ENCODE measurements around the gene OR51D1.

OR51D1 gene

DNA sequence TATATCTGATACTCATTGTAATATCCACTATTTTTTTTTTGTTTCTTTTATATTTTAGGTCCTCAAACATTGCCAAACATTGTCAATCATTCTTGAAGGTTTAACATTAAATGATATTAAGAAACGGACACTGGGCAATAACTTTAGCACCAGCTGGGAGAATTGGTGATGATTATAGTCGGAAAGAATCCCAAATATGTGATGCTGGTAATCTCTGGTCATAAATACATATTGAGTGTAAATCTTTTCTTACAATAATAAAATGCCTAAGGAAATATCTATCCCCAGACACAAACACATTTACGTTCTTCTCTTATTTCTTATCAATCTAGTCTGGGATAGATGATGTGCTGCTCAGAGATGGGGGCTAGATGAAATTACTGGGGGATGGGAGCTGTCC is 35.2 kb downstream of the OR51D1 start:
- Mint-ChIP-seq H3K4me1 (no peaks in the 10 kb centered on the region), H3K9me3 (no peaks in the 10 kb centered on the region), H3K27me3 (peaks cover 32% of the 10 kb centered on the region), H3K4me3 (no peak overlapping the region), H3K27ac (no peak overlapping the region)
- ATAC-seq (no peak), DNase-seq (no peak)

DNA sequence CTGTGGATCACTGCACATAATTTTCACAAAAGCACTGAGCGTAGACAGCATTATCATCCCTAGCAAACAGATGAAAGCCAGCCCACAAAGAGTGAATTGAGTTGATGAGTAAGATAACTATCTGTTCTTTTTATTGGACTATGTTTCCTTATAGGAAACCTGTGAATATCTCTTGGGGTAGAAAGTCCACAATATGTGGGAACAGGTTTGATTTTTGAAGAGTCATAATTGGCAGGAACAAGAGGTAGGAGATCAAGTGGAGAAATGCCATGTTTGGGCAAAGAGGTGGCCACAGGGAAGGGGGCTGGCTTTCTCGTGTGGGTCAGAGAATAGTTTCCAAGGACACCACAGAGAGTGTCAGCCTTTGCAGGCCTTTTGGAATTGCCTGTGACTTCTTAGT is 36.5 kb downstream of the OR51D1 start:
- Mint-ChIP-seq H3K4me1 (no peaks in the 10 kb centered on the region), H3K27ac (no peak overlapping the region), H3K27me3 (peaks cover 32% of the 10 kb centered on the region), H3K9me3 (no peaks in the 10 kb centered on the region), H3K4me3 (no peak overlapping the region)
- DNase-seq (no peak), ATAC-seq (no peak)

DNA sequence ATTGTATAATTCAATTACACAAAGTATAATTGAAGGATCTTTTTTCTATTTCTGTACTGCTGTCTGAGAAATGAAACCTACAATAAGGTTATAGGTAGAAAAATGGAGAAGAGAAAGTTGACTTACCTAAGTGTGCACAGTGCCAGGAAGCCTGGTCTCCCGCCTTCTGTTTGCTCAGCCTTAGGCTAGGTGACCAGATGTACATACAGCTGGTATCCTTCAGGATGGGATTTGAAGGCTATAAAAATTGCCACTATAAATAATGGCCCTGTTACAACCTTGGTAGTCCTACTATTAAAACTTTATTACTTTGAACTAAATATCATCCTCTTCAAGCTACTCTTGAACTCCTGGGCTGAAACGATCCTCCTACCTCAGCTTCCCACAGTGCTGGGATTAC is 40.7 kb downstream of the OR51D1 start:
- Mint-ChIP-seq H3K27ac (no peak overlapping the region), H3K4me3 (no peak overlapping the region), H3K4me1 (no peaks in the 10 kb centered on the region), H3K27me3 (peaks cover 20% of the 10 kb centered on the region), H3K9me3 (no peaks in the 10 kb centered on the region)
- DNase-seq (no peak), ATAC-seq (no peak)

DNA sequence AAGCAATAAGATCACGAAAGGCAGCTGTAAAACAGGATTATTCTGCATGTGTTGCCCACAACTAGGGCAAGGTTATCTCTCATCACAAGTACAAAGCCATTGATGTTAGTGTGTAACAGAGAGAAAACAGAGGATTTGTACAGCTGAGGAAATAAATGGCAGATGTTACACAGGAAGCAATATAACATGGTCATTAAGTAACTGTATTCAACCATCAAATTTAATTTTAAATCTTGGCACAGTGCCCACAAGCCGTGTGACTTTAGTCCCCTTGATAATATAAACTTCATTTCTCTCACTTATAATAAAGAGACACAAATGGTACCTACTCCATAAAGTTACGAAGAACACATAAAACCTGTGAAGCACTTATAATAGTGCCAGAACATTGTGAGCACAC is 43.1 kb downstream of the OR51D1 start:
- Mint-ChIP-seq H3K4me3 (no peak overlapping the region), H3K4me1 (no peaks in the 10 kb centered on the region), H3K9me3 (no peaks in the 10 kb centered on the region), H3K27ac (no peak overlapping the region), H3K27me3 (peaks cover 7% of the 10 kb centered on the region)
- DNase-seq: no peak
- no peak for ATAC-seq

DNA sequence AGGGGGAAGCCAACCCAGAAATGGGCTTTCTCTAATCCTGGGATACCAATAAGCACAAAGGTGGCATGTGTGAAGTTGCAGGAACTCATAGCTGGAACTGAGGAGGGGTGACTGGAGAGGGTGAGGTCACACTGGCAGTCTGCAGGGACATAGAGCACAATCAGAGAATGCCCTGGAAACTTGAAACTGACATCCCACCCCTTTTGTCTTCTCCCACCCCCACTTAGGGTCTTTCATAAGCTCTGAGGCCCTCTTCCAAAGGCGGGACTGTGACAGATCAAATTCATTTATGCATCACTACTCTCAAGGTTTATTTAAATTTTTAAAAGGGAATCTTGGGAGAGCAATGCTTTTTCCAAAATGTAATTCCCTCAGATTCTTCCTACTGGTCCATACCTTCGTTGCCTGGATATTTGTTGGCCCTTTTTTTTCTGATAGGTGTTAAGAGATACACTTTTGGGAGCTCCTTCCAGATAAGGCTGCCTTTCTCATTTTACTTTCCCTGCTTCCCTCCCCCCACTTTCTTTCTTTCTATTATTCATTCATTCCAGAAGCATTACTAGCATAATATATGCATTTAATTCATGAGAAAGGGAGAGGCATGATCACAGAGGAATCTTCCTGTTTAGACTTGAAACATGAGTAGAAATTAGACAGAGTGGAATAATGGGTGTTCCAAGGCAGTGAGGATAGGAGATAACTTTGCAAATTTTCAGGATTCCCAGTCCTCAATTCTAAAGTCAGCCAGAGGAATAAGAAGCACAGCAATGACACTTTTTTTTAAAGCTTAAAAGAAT is 45.5 kb downstream of the OR51D1 start:
- Mint-ChIP-seq H3K27ac (no peak overlapping the region), H3K4me1 (no peaks in the 10 kb centered on the region), H3K4me3 (no peak overlapping the region), H3K27me3 (peaks cover 7% of the 10 kb centered on the region), H3K9me3 (no peaks in the 10 kb centered on the region)
- no peak for ATAC-seq
- no peak for DNase-seq

DNA sequence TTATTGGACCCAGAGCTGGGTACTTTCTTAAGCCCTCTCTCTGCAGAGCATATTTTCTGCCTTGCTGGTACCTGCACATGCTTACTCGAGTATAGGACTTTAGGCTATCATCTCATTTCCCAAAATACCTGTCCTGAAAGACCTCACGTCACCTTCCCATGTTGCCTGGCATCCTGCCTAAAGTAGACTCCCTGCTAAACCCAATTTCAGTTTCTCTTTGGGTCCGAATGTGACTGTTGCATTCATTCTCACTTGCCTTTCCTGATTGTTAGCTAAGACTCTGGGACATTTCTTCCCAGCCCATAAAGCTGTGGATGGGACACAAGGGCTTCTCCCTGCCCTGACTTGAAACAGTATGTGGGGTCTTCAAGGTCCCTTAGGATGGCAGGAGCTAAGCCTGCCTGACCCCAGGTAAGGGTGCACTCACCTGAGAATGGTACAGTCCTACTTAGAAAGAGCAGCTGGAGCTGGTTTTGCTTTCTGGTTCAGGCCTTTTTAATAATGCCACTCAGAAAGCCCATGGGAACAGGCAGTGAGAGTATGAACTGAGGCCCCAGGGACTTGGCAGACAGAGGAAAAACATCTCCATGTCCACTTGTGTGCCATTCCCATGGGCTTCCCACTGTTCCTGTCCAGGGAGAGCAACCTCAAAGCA is 47.5 kb downstream of the OR51D1 start:
- no peaks in the 10 kb centered on the region for H3K4me1 Mint-ChIP-seq
- peaks cover 7% of the 10 kb centered on the region for H3K27me3 Mint-ChIP-seq
- H3K4me3 Mint-ChIP-seq: no peak overlapping the region
- DNase-seq: no peak
- H3K9me3 Mint-ChIP-seq: no peaks in the 10 kb centered on the region
- H3K27ac Mint-ChIP-seq: no peak overlapping the region
- ATAC-seq: no peak

All from stimulated activated naive CD8-positive, alpha-beta T cell treated with anti-CD3 and anti-CD28 coated beads, Interleukin-15, amount 100 ng/mL, for 72 hours (primary cell).